ENCODE measurements around the gene MARF1.

DNA sequence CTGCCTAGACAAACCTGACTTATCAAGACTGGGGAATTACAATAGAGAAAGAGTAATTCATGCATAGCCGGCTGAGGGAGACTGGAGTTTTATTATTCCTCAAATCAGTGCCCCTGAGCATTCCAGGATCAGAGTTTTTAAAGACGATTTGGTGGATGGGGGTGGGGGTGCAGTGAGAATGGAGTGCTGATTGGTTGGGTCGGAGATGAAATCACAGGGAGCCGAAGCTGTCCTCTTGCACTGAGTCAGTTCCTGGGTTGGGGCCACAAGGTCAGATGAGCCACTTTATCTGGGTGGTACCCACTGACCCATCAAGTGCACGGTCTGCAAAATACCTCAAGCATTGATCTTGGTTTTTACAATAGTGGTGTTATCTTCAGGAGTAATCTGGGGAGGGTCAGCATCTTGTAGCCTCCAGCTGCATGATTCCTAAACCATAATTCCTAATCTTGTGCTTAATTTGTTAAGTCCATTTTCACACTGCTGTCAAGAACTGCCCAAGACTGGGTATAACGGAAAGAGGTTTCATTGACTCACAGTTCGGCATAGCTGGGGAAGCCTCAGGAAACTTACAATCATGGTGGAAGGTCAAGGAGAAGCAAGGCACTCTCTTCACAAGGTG lies 69.6 kb downstream of the MARF1 start:
- TF ChIP-seq POLR2A (IDR thresholded peaks at IDR 0.05; ENCODE audit: low read length) (no peak), GATA1 (IDR thresholded peaks at IDR 0.05; ENCODE audit: low read depth, low read length) (no peak)
